ENCODE data around the gene STARD13. TPM values are rescaled to one million over a fixed set of nuclear protein-coding genes. Genes with fewer than 3 reads are reported as not detected.
"Not testable (repeated sequence)": the region's sequence is repeated elsewhere in the genome, so short reads cannot be mapped to it uniquely, and the experiment has no call there.

STARD13 gene
- total RNA-seq, 4 donors from 2014 or later, result 31.1 to 63.4 (median 38.9) TPM

- DNase-seq (ENCODE audit: low spot score) (no peak), ATAC-seq (ENCODE audit: low FRiP score) (no peak)
- TF ChIP-seq CTCF (IDR thresholded peaks at IDR 0.05), result no peak
These were observed 105.3 kb downstream of the STARD13 start for GRCh38 chr13:33180122-33180804.

- no peak for TF ChIP-seq CTCF (IDR thresholded peaks at IDR 0.05)
- DNase-seq (ENCODE audit: low spot score) (no peak), ATAC-seq (ENCODE audit: low FRiP score) (no peak)
These were observed 106.1 kb downstream of the STARD13 start for GRCh38 chr13:33179463-33179862.

- DNase-seq (ENCODE audit: low spot score), result no peak
- ATAC-seq (ENCODE audit: low FRiP score), result no peak
- no peak for TF ChIP-seq CTCF (IDR thresholded peaks at IDR 0.05)
These were observed 107.2 kb downstream of the STARD13 start for GRCh38 chr13:33178209-33178840.

GRCh38 chr13:33177340-33178208, 108.0 kb downstream of the STARD13 start:
- not testable (repeated sequence) for DNase-seq (ENCODE audit: low spot score); ATAC-seq (ENCODE audit: low FRiP score)

GRCh38 chr13:33176526-33176925, 109.0 kb downstream of the STARD13 start:
- no peak for TF ChIP-seq CTCF (IDR thresholded peaks at IDR 0.05)
- ATAC-seq (ENCODE audit: low FRiP score) (no peak), DNase-seq (ENCODE audit: low spot score) (no peak)

GRCh38 chr13:33175991-33176390, 109.6 kb downstream of the STARD13 start:
- TF ChIP-seq CTCF (IDR thresholded peaks at IDR 0.05), result no peak
- DNase-seq (ENCODE audit: low spot score), result no peak
- no peak for ATAC-seq (ENCODE audit: low FRiP score)

- no peak for TF ChIP-seq CTCF (IDR thresholded peaks at IDR 0.05)
- DNase-seq (ENCODE audit: low spot score) (no peak), ATAC-seq (ENCODE audit: low FRiP score) (no peak)
These were observed 110.6 kb downstream of the STARD13 start for GRCh38 chr13:33174931-33175330.

All from omental fat pad (tissue), 4 donors.